Measurements from ENCODE around the gene RBBP9. TPM values are rescaled to one million over a fixed set of nuclear protein-coding genes. Genes with fewer than 3 reads are reported as not detected.

The RBBP9 gene
- total and polyA plus RNA-seq, 9 of the 15 experiments (the other 6 are each of a cell fraction or from before 2014, with no cell fraction given), result 0.94 to 4.4 (median 2.5) TPM

GRCh38 chr20:18466894-18467730 lies 29.9 kb downstream of the RBBP9 start, which contains the start of the genes DZANK1 and POLR3F (continued):
- TF ChIP-seq SNAPC5 (CRISPR knock-in tag; IDR thresholded peaks at IDR 0.05) (no peak), ZNF507 (tag; conservative IDR thresholded peaks at IDR 0.05) (no peak), TCF7 (IDR thresholded peaks at IDR 0.05; ENCODE audit: borderline replicate concordance) (no peak), NEUROD1 (IDR thresholded peaks at IDR 0.05; ENCODE audit: borderline replicate concordance, low read depth, low read length, partially characterized antibody) (peak; percentile 67), ZNF740 (CRISPR knock-in tag; IDR thresholded peaks at IDR 0.05) (no peak), ZNF740 (tag; IDR thresholded peaks at IDR 0.05) (no peak), TFAP4 (CRISPR knock-in tag; IDR thresholded peaks at IDR 0.05; ENCODE audit: borderline replicate concordance) (peak; percentile 60; the same call in 1 of the 2 replicates), BMI1 (IDR thresholded peaks at IDR 0.05; ENCODE audit: low read length) (no peak), NFE2 (IDR thresholded peaks at IDR 0.05; ENCODE audit: low read depth) (peak; percentile 93), MAZ (CRISPR knock-in tag; conservative IDR thresholded peaks at IDR 0.05 in 1 of 2, IDR thresholded peaks at IDR 0.05 in 1 of 2) (peak in 1 of 2 experiments; percentile 21; a peak in 1 of 4 replicates), ZBTB49 (CRISPR knock-in tag; IDR thresholded peaks at IDR 0.05; ENCODE audit: borderline replicate concordance) (no peak), CREB5 (CRISPR knock-in tag; IDR thresholded peaks at IDR 0.05) (no peak), TBP (optimal IDR thresholded peaks at IDR 0.05; ENCODE audit: low read depth, low read length) (peak; percentile 71), SFPQ (IDR thresholded peaks at IDR 0.05; ENCODE audit: low read depth, low read length) (no peak), MTA2 (IDR thresholded peaks at IDR 0.05; ENCODE audit: low read depth) (no peak)

All from K562 (cell line).